GM21367 (cell line): ENCODE measurements around the gene CASP12.
A peak's percentile ranks its signal among the peaks of the same experiment; 100 is the strongest.
"Not testable (repeated sequence)": the region's sequence is repeated elsewhere in the genome, so short reads cannot be mapped to it uniquely, and the experiment has no call there.

Experiments used
- ATAC-seq: cut with Tn5 transposase; IDR thresholded peaks from one replicate; pipeline ENCODE4 v1.9.1; 2021; ENCODE audit not compliant: unreplicated experiment

CASP12 gene

GRCh38 chr11:104897891-104898684 is at the start of gene CASP12:
Gene CASP12, minus strand, starts transcription at chr11:104898460.
- ATAC-seq: peak; percentile 88

GRCh38 chr11:104946907-104947306 is 48.6 kb upstream of the CASP12 start:
- peak; percentile 96 for ATAC-seq

GRCh38 chr11:104944076-104944475 is 45.8 kb upstream of the CASP12 start:
- no peak for ATAC-seq

GRCh38 chr11:104943561-104943960 is 45.3 kb upstream of the CASP12 start:
- no peak for ATAC-seq

GRCh38 chr11:104934594-104934993 is 36.3 kb upstream of the CASP12 start:
- ATAC-seq: no peak

- ATAC-seq: not testable (repeated sequence)
Measured at GRCh38 chr11:104934073-104934472, 35.8 kb upstream of the CASP12 start.

- no peak for ATAC-seq
Measured at GRCh38 chr11:104928811-104929210, 30.6 kb upstream of the CASP12 start.

GRCh38 chr11:104926771-104927611 is 28.7 kb upstream of the CASP12 start:
- ATAC-seq: no peak

GRCh38 chr11:104925850-104926249 is 27.6 kb upstream of the CASP12 start:
- no peak for ATAC-seq

GRCh38 chr11:104918113-104918824 is 20.0 kb upstream of the CASP12 start:
- peak; percentile 83 for ATAC-seq

GRCh38 chr11:104917271-104918112 is 19.2 kb upstream of the CASP12 start:
- peak; percentile 35 for ATAC-seq

- no peak for ATAC-seq
Measured at GRCh38 chr11:104916442-104916841, 18.2 kb upstream of the CASP12 start.

GRCh38 chr11:104912102-104912501 is 13.8 kb upstream of the CASP12 start:
- no peak for ATAC-seq

- ATAC-seq: peak; percentile 13
Measured at GRCh38 chr11:104908186-104908531, 9.9 kb upstream of the CASP12 start.

GRCh38 chr11:104907521-104908185 is 9.4 kb upstream of the CASP12 start:
- ATAC-seq: peak; percentile 90

- no peak for ATAC-seq
Measured at GRCh38 chr11:104905271-104905670, 7.0 kb upstream of the CASP12 start.

- ATAC-seq: no peak
Measured at GRCh38 chr11:104899226-104899625, 966 bp upstream of the CASP12 start.

- no peak for ATAC-seq
Measured at GRCh38 chr11:104898685-104899013, 389 bp upstream of the CASP12 start.

GRCh38 chr11:104895634-104896033 is 2.6 kb downstream of the CASP12 start:
- ATAC-seq: no peak

- no peak for ATAC-seq
Measured at GRCh38 chr11:104893876-104894275, 4.4 kb downstream of the CASP12 start.
